Testis (tissue), 2 donors: ENCODE measurements around the gene ERBB4.

ENCODE experiments used
- POLR2A ChIP-seq: fragments of 450-650 bp; IDR thresholded peaks from one replicate; pipeline ENCODE4 v1.6.1; 2017; ENCODE audit warnings: antibody characterized with exemption, mild to moderate bottlenecking, moderate library complexity
- TF ChIP-seq, protein P1 (sequence below), 3 experiments: fragments of 450-650 bp in 2 of 3; fragments of 200-600 bp in 1 of 3; sonication (generic) in 1 of 3; IDR thresholded peaks; one replicate each; pipeline ENCODE4 v1.5.1; 2016 to 2019; ENCODE audit warnings: antibody characterized with exemption in 3 of 3, mild to moderate bottlenecking in 2 of 3, moderate library complexity in 1 of 3

DNA sequence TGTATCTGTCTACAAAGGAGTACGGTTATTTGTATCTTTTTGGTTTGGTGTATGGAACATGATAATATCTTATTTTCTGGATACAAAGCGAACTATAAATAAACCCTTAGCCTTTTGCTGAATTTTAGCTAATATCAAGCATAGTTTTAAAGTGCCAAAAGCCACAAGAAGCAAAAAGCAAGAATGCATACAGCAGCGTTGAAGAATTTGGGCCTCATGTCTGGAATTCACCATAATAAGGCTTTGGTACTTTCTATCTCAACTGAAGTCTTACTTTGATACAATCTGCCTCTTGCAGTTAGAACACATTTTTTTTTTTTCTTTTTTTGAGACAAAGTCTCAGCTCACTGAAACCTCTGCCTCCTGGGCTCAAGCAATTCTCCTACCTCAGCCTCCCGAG, 151.5 kb downstream of the ERBB4 start:
- TF ChIP-seq, protein P1, sequence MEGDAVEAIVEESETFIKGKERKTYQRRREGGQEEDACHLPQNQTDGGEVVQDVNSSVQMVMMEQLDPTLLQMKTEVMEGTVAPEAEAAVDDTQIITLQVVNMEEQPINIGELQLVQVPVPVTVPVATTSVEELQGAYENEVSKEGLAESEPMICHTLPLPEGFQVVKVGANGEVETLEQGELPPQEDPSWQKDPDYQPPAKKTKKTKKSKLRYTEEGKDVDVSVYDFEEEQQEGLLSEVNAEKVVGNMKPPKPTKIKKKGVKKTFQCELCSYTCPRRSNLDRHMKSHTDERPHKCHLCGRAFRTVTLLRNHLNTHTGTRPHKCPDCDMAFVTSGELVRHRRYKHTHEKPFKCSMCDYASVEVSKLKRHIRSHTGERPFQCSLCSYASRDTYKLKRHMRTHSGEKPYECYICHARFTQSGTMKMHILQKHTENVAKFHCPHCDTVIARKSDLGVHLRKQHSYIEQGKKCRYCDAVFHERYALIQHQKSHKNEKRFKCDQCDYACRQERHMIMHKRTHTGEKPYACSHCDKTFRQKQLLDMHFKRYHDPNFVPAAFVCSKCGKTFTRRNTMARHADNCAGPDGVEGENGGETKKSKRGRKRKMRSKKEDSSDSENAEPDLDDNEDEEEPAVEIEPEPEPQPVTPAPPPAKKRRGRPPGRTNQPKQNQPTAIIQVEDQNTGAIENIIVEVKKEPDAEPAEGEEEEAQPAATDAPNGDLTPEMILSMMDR (IDR thresholded peaks at IDR 0.05): no peak
- no peak for TF ChIP-seq POLR2A
